Measurements from ENCODE around the gene GRID2. TPM values are rescaled to one million over a fixed set of nuclear protein-coding genes. Genes with fewer than 3 reads are reported as not detected.

GRID2 gene
- total RNA-seq, 2 donors from 2014 or later, result 0.16 TPM; not detected in 1

DNA sequence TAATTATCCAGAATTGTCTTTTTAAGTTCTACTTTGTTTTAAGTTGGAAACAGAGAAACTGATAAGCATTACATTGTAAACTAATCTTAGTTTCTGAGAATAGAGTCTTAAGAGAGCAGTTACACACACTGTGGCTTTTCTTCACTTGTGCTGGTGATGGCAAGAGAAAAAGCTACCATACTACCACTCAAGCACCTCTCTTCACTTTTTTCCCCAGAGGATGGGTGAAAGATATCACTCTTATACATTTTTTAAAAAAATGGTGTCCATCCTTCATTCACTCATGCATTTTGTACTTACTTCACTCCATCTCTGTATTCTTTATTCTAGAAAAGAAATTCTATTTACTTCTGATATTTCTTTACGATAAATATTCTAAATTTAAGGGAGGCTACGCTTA is 42.5 kb upstream of the GRID2 start:
- Histone ChIP-seq H3K36me3 (no peaks in the 10 kb centered on the region), H3K9me3 (no peaks in the 10 kb centered on the region), H3K27ac (no peak overlapping the region), H3K27me3 (no peaks in the 10 kb centered on the region), H3K4me1 (peaks cover 0 to 4% of the 10 kb centered on the region in 2 donors), H3K4me3 (no peak overlapping the region)
- TF ChIP-seq, protein P1, sequence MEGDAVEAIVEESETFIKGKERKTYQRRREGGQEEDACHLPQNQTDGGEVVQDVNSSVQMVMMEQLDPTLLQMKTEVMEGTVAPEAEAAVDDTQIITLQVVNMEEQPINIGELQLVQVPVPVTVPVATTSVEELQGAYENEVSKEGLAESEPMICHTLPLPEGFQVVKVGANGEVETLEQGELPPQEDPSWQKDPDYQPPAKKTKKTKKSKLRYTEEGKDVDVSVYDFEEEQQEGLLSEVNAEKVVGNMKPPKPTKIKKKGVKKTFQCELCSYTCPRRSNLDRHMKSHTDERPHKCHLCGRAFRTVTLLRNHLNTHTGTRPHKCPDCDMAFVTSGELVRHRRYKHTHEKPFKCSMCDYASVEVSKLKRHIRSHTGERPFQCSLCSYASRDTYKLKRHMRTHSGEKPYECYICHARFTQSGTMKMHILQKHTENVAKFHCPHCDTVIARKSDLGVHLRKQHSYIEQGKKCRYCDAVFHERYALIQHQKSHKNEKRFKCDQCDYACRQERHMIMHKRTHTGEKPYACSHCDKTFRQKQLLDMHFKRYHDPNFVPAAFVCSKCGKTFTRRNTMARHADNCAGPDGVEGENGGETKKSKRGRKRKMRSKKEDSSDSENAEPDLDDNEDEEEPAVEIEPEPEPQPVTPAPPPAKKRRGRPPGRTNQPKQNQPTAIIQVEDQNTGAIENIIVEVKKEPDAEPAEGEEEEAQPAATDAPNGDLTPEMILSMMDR (IDR thresholded peaks at IDR 0.05), result no peak
- DNase-seq (ENCODE audit: low spot score), result no peak

DNA sequence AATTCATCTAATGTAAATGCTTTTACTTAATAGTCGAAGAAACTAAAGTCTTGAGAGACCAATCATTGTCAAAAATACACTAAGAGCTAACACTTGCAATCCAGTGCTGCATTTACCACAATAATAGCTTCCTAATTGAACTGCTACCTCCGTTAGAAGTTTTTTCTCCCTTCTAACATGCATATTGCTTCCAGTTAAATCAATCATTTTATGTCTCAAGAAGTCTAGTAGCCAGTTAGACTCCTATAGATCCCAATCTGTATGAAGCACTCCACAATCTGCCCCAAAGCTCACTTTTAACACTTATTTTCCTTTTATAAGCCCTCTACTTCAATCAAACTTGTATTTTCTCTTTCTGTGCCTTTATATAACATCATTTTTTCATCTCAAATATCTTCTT is 41.4 kb upstream of the GRID2 start:
- Histone ChIP-seq H3K36me3 (no peaks in the 10 kb centered on the region), H3K27ac (no peak overlapping the region), H3K27me3 (no peaks in the 10 kb centered on the region), H3K9me3 (no peaks in the 10 kb centered on the region), H3K4me1 (peaks cover 0 to 4% of the 10 kb centered on the region in 2 donors), H3K4me3 (no peak overlapping the region)
- TF ChIP-seq, protein P1 (IDR thresholded peaks at IDR 0.05), result no peak
- DNase-seq (ENCODE audit: low spot score), result no peak

DNA sequence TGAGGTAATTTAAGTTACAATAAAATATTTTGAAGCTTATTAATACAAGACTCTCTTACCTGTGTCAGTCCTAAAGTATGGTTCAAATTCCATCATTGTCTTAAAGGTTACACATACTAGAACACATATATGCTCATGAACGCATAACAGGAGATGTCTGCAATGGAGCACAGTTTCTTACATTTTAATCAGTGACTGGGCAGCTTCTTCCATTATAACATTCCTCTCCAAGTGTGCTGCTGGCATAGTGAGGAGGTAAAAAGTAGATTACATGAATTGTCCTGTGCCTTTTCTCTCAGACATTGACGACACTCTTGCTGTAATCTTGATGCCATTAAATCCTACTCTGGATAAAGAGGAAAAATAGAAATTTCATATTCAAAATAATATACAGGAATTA is 40.8 kb upstream of the GRID2 start:
- Histone ChIP-seq H3K4me3 (no peak overlapping the region), H3K9me3 (no peaks in the 10 kb centered on the region), H3K27me3 (no peaks in the 10 kb centered on the region), H3K36me3 (no peaks in the 10 kb centered on the region), H3K27ac (no peak overlapping the region), H3K4me1 (peaks cover 0 to 4% of the 10 kb centered on the region in 2 donors)
- TF ChIP-seq, protein P1 (IDR thresholded peaks at IDR 0.05), result no peak
- DNase-seq (ENCODE audit: low spot score), result no peak

DNA sequence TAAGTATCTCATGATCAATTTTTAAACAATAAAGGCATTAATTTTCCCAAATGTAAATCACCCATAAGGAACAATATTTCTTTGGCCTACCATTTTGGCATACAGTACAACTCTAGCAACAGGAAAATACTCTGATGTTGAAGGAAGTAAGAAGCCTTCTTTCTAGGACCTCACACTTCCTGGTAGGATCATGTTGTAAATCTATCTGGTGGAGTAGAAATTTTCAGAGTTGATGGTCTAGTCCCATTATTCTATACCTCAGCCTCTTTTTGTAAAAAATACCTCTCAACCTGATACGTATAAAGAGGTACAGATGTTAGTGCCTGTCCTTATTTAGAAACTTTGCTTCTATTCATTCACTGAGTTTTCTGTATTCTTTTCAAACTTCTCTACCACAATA is 40.2 kb upstream of the GRID2 start:
- TF ChIP-seq, protein P1 (IDR thresholded peaks at IDR 0.05), result no peak

DNA sequence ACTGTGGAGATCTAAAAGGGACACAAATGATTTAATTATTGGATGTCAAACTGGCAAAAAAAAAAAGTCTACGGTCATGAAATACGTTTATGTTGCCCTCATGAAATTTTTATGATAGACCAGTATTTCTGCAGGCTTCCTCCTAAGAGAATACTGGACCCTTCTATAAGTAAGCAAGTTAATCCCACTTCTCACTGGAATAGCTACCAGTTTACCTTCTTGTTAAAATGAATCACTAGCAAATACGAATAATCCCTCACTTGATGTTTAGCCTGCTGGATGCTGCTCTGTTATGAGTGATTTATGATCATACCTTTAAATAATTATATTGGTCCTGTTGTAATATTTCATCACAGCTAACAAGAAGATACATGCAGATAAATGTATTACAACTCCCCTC is 39.6 kb upstream of the GRID2 start:
- H3K27me3 ChIP-seq, result no peaks in the 10 kb centered on the region
- no peaks in the 10 kb centered on the region for H3K36me3 ChIP-seq
- no peak for DNase-seq (ENCODE audit: low spot score)
- peaks cover 0 to 4% of the 10 kb centered on the region in 2 donors for H3K4me1 ChIP-seq
- TF ChIP-seq, protein P1 (IDR thresholded peaks at IDR 0.05), result no peak
- H3K4me3 ChIP-seq, result no peak overlapping the region
- no peaks in the 10 kb centered on the region for H3K9me3 ChIP-seq
- H3K27ac ChIP-seq, result no peak overlapping the region

More for the DNA sequence above, 40.2 kb upstream of the GRID2 start:
- H3K27me3 ChIP-seq, result no peaks in the 10 kb centered on the region
- H3K9me3 ChIP-seq, result no peaks in the 10 kb centered on the region
- no peak overlapping the region for H3K27ac ChIP-seq
- no peaks in the 10 kb centered on the region for H3K36me3 ChIP-seq
- DNase-seq (ENCODE audit: low spot score), result no peak
- H3K4me1 ChIP-seq, result peaks cover 0 to 4% of the 10 kb centered on the region in 2 donors
- no peak overlapping the region for H3K4me3 ChIP-seq

DNA sequence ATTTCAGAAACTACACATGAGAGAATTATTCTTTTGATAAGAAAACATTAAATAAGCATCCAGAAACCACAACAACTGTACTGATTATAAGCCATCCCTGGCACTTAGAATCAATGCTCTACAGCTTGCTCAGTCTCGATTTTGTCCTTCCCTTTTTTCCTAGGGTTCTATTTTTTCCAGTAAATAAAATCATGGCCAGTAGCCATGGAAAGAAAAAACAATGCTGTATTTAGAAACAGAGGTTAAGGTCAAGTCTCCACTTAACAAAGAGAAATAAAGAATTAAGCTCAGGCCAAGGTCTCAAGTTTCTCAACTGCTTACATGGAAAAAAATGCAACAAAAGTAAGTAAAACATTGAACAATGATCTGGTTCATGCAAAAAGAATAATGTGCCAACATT is 38.7 kb upstream of the GRID2 start:
- Histone ChIP-seq H3K36me3 (no peaks in the 10 kb centered on the region), H3K27ac (no peak overlapping the region), H3K4me1 (peaks cover 0 to 4% of the 10 kb centered on the region in 2 donors), H3K4me3 (no peak overlapping the region), H3K27me3 (no peaks in the 10 kb centered on the region), H3K9me3 (no peaks in the 10 kb centered on the region)
- no peak for DNase-seq (ENCODE audit: low spot score)
- TF ChIP-seq, protein P1 (IDR thresholded peaks at IDR 0.05), result no peak
